LNCAP (cell line): ENCODE measurements around the gene ASTL.

ENCODE experiments used
- CTCF ChIP-seq: fragments of 450-650 bp; IDR thresholded peaks from 2 replicates; pipeline ENCODE4 v1.5.1; 2017; ENCODE audit warnings: mild to moderate bottlenecking

The ASTL gene

GRCh38 chr2:96146881-96147592 is 8.7 kb upstream of the ASTL start:
- no peak for TF ChIP-seq CTCF

- TF ChIP-seq CTCF = no peak
These were observed 8.0 kb upstream of the ASTL start for GRCh38 chr2:96146153-96146880.

- TF ChIP-seq CTCF = no peak
These were observed 7.5 kb upstream of the ASTL start for GRCh38 chr2:96145848-96146152.

- no peak for TF ChIP-seq CTCF
These were observed 6.9 kb upstream of the ASTL start, which contains the start of gene DUSP2 for GRCh38 chr2:96145036-96145847. DUSP2 (minus strand) TSS chr2:96145440; CDS start chr2:96145354, 86 bp downstream.

GRCh38 chr2:96144481-96145035 is 6.3 kb upstream of the ASTL start:
- no peak for TF ChIP-seq CTCF

- peak; percentile 42; the same call in 1 of the 2 replicates for TF ChIP-seq CTCF
These were observed 5.7 kb upstream of the ASTL start for GRCh38 chr2:96143848-96144480.

GRCh38 chr2:96143231-96143847 is 5.0 kb upstream of the ASTL start:
- TF ChIP-seq CTCF = no peak
